Subcutaneous preadipocyte (primary cell): ENCODE measurements around the gene TIGD2. TPM values are rescaled to one million over a fixed set of nuclear protein-coding genes. Genes with fewer than 3 reads are reported as not detected.

Source experiments
- small RNA-seq: library from RNA; depleted of rRNA; stranded (forward); fragments of <200 nt; gene quantifications from one replicate; pipeline ENCODE3, GENCODE V24; 2012
- total RNA-seq: library from RNA; depleted of rRNA; stranded (reverse); fragments of >200 nt; gene quantifications from 2 replicates; pipeline ENCODE4 v1.2.3, GENCODE V29; 2012

TIGD2 gene
- 5.5 and 7.4 TPM in 2 replicates for total RNA-seq

DNA sequence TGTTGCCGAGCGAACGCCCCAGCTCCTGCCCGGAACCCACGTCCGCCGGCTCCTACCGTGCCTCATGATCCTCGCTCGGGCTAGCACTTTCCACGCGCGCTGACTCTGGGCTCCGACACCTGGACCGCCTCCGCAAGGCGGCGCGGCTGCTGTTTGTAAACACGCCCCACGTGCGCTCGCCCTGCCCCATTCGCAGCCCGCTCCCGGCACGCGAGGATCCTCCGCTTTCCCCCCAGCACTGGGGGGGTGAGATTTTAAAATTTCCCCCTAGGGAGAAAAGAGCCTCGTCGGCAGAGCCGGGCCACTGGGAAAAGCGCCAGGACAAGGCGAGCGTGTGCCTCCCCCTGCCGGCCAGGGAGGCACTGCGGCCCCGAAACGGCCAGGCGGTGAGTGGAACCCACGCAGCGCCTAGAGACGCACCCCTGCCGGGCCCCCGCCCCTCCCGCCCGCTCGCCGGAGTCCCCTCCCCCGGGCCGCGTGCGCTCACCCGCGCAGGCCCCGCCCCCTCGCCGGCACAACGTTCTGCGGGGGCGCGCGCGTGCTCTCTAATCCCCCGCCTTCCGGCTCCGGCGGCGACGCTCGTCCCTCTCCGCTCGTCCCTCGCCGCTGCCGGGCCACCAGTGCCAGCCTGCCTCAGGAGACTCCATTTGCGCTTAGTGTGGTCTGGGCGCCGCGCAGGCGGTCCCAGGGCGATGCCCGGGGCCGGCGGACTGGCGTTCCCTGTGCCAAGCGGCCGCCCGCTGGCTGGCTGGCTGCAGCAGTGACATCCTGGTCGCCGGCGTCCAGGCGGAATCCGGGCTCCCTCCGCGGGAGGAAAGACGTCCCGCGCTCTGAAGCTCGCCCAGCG is at the start of gene TIGD2:
Gene TIGD2 (plus strand): TSS at position 548 of the 847 bp plus-strand sequence. CDS start 1,442 bp downstream, outside the sequence.

Small RNA genes lying within 50 kb of the gene (small RNA-seq; reads per million reads assigned to genes)
- not detected for gene RNU6-907P

Other genes with a start within 250 kb of the TIGD2 start
- gene FAM13A, start 54.3 kb upstream of the TIGD2 start, total RNA-seq = 23.5 and 27.4 TPM in 2 replicates
- gene GPRIN3, start 196.3 kb downstream of the TIGD2 start, total RNA-seq = under 0.01 TPM in 2 replicates